ENCODE measurements around the gene NTM. TPM values are rescaled to one million over a fixed set of nuclear protein-coding genes. Genes with fewer than 3 reads are reported as not detected.
"Not testable (repeated sequence)": the region's sequence is repeated elsewhere in the genome, so short reads cannot be mapped to it uniquely, and the experiment has no call there.

Gene NTM
- total RNA-seq, 2 donors from 2014 or later, result not detected

DNA sequence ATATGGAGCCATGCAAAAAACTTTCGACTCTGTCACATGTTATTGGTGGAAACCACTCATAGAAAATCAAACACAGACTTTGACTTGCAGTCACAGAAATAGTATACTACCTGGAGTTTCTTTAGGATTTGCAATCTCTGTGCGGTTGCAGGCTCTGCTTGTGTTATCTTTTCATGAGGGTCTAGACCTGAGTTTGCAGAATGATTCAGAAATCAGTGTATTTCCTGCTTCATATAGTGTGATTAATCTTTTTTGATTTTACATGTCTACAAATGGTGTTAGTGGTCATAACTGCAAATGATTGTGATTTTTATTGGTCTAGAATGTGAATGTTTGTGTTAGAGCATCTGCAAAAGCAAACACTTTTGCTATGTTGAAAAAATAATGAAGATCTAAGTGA lies 690.2 kb downstream of the NTM start:
- TF ChIP-seq, protein P1, sequence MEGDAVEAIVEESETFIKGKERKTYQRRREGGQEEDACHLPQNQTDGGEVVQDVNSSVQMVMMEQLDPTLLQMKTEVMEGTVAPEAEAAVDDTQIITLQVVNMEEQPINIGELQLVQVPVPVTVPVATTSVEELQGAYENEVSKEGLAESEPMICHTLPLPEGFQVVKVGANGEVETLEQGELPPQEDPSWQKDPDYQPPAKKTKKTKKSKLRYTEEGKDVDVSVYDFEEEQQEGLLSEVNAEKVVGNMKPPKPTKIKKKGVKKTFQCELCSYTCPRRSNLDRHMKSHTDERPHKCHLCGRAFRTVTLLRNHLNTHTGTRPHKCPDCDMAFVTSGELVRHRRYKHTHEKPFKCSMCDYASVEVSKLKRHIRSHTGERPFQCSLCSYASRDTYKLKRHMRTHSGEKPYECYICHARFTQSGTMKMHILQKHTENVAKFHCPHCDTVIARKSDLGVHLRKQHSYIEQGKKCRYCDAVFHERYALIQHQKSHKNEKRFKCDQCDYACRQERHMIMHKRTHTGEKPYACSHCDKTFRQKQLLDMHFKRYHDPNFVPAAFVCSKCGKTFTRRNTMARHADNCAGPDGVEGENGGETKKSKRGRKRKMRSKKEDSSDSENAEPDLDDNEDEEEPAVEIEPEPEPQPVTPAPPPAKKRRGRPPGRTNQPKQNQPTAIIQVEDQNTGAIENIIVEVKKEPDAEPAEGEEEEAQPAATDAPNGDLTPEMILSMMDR (IDR thresholded peaks at IDR 0.05), result no peak
- DNase-seq (ENCODE audit: low spot score), result no peak
- Histone ChIP-seq H3K4me1 (ENCODE audit: control insufficient read depth in 1 of 2, low read depth in 2 of 2) (no peaks in the 10 kb centered on the region), H3K9me3 (no peaks in the 10 kb centered on the region), H3K27me3 (replicated peaks; ENCODE audit: insufficient read depth) (no peaks in the 10 kb centered on the region), H3K27ac (no peak overlapping the region), H3K36me3 (no peaks in the 10 kb centered on the region), H3K4me3 (no peak overlapping the region)
- no peak for ATAC-seq (ENCODE audit: insufficient number of reproducible peaks, low FRiP score, low read depth)

DNA sequence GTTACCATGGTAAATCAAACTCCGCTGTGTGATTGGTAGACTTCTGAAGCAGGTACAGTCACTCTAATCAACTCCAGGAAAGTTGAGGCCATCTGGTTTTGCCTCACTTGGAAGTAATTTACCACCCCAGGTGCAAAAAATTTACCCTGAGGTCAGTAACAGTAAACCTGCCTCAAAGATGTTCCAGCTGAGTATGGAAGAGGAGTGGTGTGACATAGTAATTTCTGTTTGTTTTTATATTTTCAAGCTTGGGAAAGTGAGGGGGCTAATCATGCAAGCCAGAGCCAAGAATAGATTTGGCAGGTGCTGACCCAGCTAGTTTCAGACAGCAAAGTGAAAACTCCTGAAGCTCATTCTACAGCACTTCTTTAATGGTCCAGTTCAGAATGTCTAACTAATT lies 691.6 kb downstream of the NTM start:
- ATAC-seq (ENCODE audit: insufficient number of reproducible peaks, low FRiP score, low read depth), result no peak

DNA sequence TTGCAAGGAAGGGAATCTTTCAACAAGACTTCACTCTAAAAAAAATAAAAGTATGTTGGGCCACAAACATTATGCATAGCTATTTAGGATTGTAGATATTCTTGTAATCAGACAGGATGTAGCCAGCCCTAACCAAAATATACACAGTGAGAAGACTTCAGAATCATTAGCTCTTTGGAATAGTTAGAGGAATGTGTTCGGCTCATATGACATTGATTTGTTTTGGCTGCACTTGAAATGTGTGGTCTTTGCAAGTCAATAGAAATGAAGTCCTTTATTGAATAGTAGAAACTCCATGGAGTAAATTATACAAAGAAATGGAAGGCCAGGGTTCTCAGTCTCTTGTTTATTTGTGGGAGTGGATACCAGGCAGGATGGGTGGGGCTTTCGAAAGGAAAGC lies 692.1 kb downstream of the NTM start:
- Histone ChIP-seq H3K9me3 (no peaks in the 10 kb centered on the region), H3K27me3 (replicated peaks; ENCODE audit: insufficient read depth) (no peaks in the 10 kb centered on the region), H3K27ac (no peak overlapping the region), H3K4me1 (ENCODE audit: control insufficient read depth in 1 of 2, low read depth in 2 of 2) (no peaks in the 10 kb centered on the region), H3K4me3 (no peak overlapping the region), H3K36me3 (no peaks in the 10 kb centered on the region)
- ATAC-seq (ENCODE audit: insufficient number of reproducible peaks, low FRiP score, low read depth), result no peak
- TF ChIP-seq, protein P1 (IDR thresholded peaks at IDR 0.05), result no peak
- DNase-seq (ENCODE audit: low spot score), result no peak

More for the DNA sequence above, 691.6 kb downstream of the NTM start:
- no peak overlapping the region for H3K27ac ChIP-seq
- no peak overlapping the region for H3K4me3 ChIP-seq
- H3K9me3 ChIP-seq, result no peaks in the 10 kb centered on the region
- no peaks in the 10 kb centered on the region for H3K36me3 ChIP-seq
- no peaks in the 10 kb centered on the region for H3K27me3 ChIP-seq (replicated peaks; ENCODE audit: insufficient read depth)
- no peaks in the 10 kb centered on the region for H3K4me1 ChIP-seq (ENCODE audit: control insufficient read depth in 1 of 2, low read depth in 2 of 2)
- TF ChIP-seq, protein P1 (IDR thresholded peaks at IDR 0.05), result no peak
- DNase-seq (ENCODE audit: low spot score), result no peak

DNA sequence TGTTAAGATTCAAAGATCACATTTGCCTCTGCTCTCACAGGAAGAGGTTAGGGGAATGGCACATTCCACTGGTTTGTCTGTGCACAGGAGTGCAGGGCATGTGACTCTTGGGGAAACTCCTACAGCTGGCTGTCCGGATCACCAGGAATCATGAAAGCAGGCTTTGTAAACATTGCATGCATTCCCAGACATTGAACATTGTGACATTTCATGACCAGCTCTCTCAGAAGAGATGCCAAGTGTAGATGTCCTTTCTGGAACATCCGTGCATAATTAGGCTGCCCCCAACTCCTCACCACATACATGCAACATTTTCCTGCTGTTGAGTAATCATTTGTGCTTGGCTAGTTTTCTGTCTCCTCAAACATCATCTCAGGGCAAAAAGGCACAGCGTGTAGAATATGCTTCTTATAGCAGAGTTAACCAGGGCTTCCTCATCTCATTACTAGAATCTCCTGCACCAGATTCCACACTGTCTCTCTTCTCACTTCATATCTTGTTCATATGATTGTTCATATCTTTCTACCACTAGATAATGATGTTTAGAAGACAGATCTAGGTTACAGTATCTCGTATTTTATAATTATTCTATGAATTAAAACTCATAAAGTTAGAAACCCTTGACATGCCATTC lies 694.7 kb downstream of the NTM start:
- Histone ChIP-seq H3K4me1 (ENCODE audit: control insufficient read depth in 1 of 2, low read depth in 2 of 2) (no peaks in the 10 kb centered on the region), H3K4me3 (no peak overlapping the region), H3K27ac (no peak overlapping the region), H3K27me3 (replicated peaks; ENCODE audit: insufficient read depth) (no peaks in the 10 kb centered on the region), H3K36me3 (no peaks in the 10 kb centered on the region), H3K9me3 (no peaks in the 10 kb centered on the region)
- TF ChIP-seq, protein P1 (IDR thresholded peaks at IDR 0.05), result no peak
- no peak for ATAC-seq (ENCODE audit: insufficient number of reproducible peaks, low FRiP score, low read depth)
- no peak for DNase-seq (ENCODE audit: low spot score)

DNA sequence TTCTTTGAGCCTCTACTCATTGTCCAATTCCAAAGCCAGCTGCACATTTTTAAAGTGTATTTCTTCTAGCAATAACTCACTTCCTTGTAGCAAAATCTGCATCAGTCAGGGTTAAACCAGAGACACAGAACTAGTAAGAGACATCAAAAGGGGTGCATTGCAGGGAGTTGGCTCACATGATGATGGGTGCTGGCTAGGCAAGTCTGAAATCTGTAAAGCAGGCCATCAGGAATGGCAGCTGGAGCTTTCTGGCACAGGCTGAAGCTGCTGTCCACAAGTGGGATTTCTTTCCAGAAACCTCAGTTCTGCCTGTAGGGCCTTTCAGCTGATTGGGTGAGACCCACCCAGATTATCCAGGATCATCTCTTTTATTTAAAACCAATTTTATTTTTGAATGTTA lies 698.1 kb downstream of the NTM start:
- H3K9me3 ChIP-seq, result no peaks in the 10 kb centered on the region
- no peak for DNase-seq (ENCODE audit: low spot score)
- H3K27ac ChIP-seq, result no peak overlapping the region
- no peak overlapping the region for H3K4me3 ChIP-seq
- no peaks in the 10 kb centered on the region for H3K27me3 ChIP-seq (replicated peaks; ENCODE audit: insufficient read depth)
- TF ChIP-seq, protein P1 (IDR thresholded peaks at IDR 0.05), result no peak
- ATAC-seq (ENCODE audit: insufficient number of reproducible peaks, low FRiP score, low read depth), result no peak
- H3K4me1 ChIP-seq (ENCODE audit: control insufficient read depth in 1 of 2, low read depth in 2 of 2), result no peaks in the 10 kb centered on the region
- no peaks in the 10 kb centered on the region for H3K36me3 ChIP-seq

DNA sequence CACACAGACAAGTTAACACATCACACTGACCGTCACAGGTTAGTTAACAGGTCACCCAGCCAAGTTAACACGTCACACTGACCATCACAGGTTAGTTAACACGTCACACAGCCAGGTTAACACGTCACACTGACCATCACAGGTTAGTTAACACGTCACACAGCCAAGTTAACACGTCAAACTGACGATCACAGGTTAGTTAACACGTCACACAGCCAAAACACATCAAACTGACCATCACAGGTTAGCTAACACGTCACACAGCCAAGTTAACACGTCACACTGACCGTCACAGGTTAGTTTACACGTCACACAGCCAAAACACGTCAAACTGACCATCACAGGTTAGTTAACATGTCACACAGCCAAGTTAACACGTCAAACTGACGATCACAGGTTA lies 699.2 kb downstream of the NTM start:
- H3K27me3 ChIP-seq (replicated peaks; ENCODE audit: insufficient read depth); DNase-seq (ENCODE audit: low spot score); H3K27ac ChIP-seq; H3K9me3 ChIP-seq; H3K4me1 ChIP-seq (ENCODE audit: control insufficient read depth in 1 of 2, low read depth in 2 of 2); H3K4me3 ChIP-seq; H3K36me3 ChIP-seq; ATAC-seq (ENCODE audit: insufficient number of reproducible peaks, low FRiP score, low read depth): not testable (repeated sequence)

DNA sequence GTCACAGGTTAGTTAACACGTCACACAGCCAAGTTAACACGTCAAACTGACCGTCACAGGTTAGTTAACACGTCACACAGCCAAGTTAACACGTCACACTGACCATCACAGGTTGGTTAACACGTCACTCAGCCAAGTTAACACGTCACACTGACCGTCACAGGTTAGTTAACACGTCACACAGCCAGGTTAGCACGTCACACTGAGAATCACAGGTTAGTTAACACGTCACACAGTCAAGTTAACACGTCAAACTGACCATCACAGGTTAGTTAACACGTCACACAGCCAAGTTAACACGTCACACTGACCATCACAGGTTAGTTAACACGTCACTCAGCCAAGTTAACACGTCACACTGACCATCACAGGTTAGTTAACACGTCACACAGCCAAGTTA lies 700.5 kb downstream of the NTM start:
- not testable (repeated sequence) for H3K36me3 ChIP-seq; ATAC-seq (ENCODE audit: insufficient number of reproducible peaks, low FRiP score, low read depth); DNase-seq (ENCODE audit: low spot score); H3K9me3 ChIP-seq; H3K4me1 ChIP-seq (ENCODE audit: control insufficient read depth in 1 of 2, low read depth in 2 of 2); H3K27ac ChIP-seq; H3K4me3 ChIP-seq; H3K27me3 ChIP-seq (replicated peaks; ENCODE audit: insufficient read depth)
